Natural killer cell (primary cell): ENCODE results near the gene SRL. TPM values are rescaled to one million over a fixed set of nuclear protein-coding genes. Genes with fewer than 3 reads are reported as not detected.

Experiments
- ATAC-seq, 3 donors: fragments of 150-1000 bp in 2 of 3; fragments of 200-7000 bp in 1 of 3; cut with Tn5 transposase; 1 replicate in 1 of 3; 2 replicates in 2 of 3; pipeline ENCODE4 v1.10.0; 2021; ENCODE audit warnings: mild to moderate bottlenecking in 2 of 3, moderate library complexity in 2 of 3
- DNase-seq, 2 donors: peaks; one replicate each; pipeline versions ENCODE4 v3.0.0 to v3.0.0-alpha.2; 2013 to 2021; ENCODE audit warnings: mixed read lengths in 1 of 2
- H3K27ac ChIP-seq: one replicate; pipeline ENCODE4 v1.5.1; 2013; ENCODE audit warnings: mild to moderate bottlenecking, low read length
- H3K27me3 ChIP-seq: one replicate; pipeline ENCODE4 v1.6.1; 2013; ENCODE audit warnings: low read length; ENCODE audit not compliant: control insufficient read depth, insufficient read depth
- H3K36me3 ChIP-seq: one replicate; pipeline ENCODE4 v1.6.1; 2013; ENCODE audit warnings: low read length; ENCODE audit not compliant: control insufficient read depth, insufficient read depth
- H3K4me1 ChIP-seq: one replicate; pipeline ENCODE4 v1.6.1; 2013; ENCODE audit warnings: low read length; ENCODE audit not compliant: control insufficient read depth, insufficient read depth
- H3K4me3 ChIP-seq: one replicate; pipeline ENCODE4 v1.5.1; 2013; ENCODE audit warnings: low read length
- H3K9me3 ChIP-seq: one replicate; pipeline ENCODE4 v1.6.1; 2013; ENCODE audit warnings: low read length; ENCODE audit not compliant: control insufficient read depth, insufficient read depth
- H3K27ac Mint-ChIP-seq, 2 donors: one replicate each; pipeline ENCODE4 v1.8.0; 2022; ENCODE audit warnings: mild to moderate bottlenecking in 2 of 2, mixed read lengths in 2 of 2, moderate library complexity in 1 of 2
- H3K27me3 Mint-ChIP-seq, 2 donors: one replicate each; pipeline ENCODE4 v1.8.0; 2022; ENCODE audit warnings: low read depth in 2 of 2, mixed read lengths in 2 of 2
- H3K36me3 Mint-ChIP-seq: one replicate; pipeline ENCODE4 v1.8.0; 2022; ENCODE audit warnings: mixed read lengths
- H3K4me1 Mint-ChIP-seq, 2 donors: one replicate each; pipeline ENCODE4 v1.8.0; 2022; ENCODE audit warnings: mixed read lengths in 2 of 2
- H3K4me3 Mint-ChIP-seq: one replicate; pipeline ENCODE4 v1.8.0; 2022; ENCODE audit warnings: mild to moderate bottlenecking, moderate library complexity, mixed read lengths
- H3K9me3 Mint-ChIP-seq, 2 donors: one replicate each; pipeline ENCODE4 v1.8.0; 2022; ENCODE audit warnings: mixed read lengths in 2 of 2
- WGBS: methylation state at CpG from one replicate; pipeline ENCODE4 v1.1.7; 2013; ENCODE audit warnings: missing lambda C conversion rate; ENCODE audit not compliant: insufficient coverage; 5-methylcytosine and 5-hydroxymethylcytosine counted together
- intact Hi-C: fragments of 100-400 bp; cut with micrococcal nuclease; formaldehyde crosslinking; loops from one replicate; pipeline ENCODE4 v1.14.2; 2022
- total RNA-seq, 4 donors: library from RNA; stranded (reverse); fragments of 120-200 nt in 1 of 4; gene quantifications; one replicate each; pipeline versions ENCODE4 v1.2.3 to v1.2.4, GENCODE V29; 2013 to 2022
- TF ChIP-seq, protein P1 (sequence below): fragments of 200-600 bp; IDR thresholded peaks from one replicate; pipeline ENCODE4 v1.8.0; 2022; ENCODE audit warnings: antibody characterized with exemption

Gene SRL
- total RNA-seq, 3 donors from 2014 or later (not counting 1 experiment from before 2014, with no cell fraction given), result not detected

DNA sequence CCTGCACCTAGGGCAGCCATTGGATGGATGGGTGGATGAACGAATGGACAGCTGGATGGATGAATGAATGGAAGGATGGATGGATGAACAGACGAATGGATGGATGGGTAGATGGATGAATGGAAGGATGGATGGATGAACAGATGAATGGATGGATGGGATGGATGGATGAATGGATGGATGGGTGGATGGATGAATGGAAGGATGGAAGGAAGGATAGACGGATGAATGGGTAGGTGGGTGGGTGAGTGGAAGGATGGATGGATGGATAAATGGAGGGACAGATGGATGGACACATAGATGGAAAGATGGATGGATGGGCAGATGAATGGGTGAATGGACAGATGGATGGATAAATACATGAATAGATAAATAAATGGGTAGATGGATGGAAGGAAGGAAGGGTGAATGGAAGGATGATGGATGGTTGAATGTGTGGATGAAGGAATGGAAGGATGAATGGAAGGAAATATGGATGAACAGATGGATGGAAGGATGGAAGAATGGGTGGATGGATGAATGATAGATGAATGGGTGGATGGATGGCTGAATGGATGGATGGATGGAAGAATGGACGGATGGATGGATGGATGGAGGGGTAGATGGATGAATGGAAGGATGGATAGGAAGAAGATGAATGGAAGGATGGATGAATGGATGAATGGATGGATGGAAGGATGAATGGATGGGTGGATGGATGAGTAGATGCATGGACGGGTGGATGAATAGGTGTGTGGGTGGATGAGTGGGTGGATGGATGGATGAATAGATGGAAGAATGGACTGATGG, 15.4 kb downstream of the SRL start:
- Mint-ChIP-seq H3K27me3 (no peaks in the 10 kb centered on the region), H3K9me3 (no peaks in the 10 kb centered on the region), H3K4me3 (no peak overlapping the region), H3K27ac (no peak overlapping the region), H3K36me3 (no peaks in the 10 kb centered on the region), H3K4me1 (no peaks in the 10 kb centered on the region)
- Histone ChIP-seq H3K27me3 (no peaks in the 10 kb centered on the region), H3K36me3 (no peaks in the 10 kb centered on the region), H3K27ac (no peak overlapping the region), H3K4me3 (no peak overlapping the region), H3K9me3 (no peaks in the 10 kb centered on the region), H3K4me1 (no peaks in the 10 kb centered on the region)
- DNase-seq (no peak), ATAC-seq (no peak)
- TF ChIP-seq, protein P1, sequence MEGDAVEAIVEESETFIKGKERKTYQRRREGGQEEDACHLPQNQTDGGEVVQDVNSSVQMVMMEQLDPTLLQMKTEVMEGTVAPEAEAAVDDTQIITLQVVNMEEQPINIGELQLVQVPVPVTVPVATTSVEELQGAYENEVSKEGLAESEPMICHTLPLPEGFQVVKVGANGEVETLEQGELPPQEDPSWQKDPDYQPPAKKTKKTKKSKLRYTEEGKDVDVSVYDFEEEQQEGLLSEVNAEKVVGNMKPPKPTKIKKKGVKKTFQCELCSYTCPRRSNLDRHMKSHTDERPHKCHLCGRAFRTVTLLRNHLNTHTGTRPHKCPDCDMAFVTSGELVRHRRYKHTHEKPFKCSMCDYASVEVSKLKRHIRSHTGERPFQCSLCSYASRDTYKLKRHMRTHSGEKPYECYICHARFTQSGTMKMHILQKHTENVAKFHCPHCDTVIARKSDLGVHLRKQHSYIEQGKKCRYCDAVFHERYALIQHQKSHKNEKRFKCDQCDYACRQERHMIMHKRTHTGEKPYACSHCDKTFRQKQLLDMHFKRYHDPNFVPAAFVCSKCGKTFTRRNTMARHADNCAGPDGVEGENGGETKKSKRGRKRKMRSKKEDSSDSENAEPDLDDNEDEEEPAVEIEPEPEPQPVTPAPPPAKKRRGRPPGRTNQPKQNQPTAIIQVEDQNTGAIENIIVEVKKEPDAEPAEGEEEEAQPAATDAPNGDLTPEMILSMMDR, result no peak
- WGBS, result 71% methylated on average over 5 of the region's 5 CpGs
- intact Hi-C loops, result no loop called here

DNA sequence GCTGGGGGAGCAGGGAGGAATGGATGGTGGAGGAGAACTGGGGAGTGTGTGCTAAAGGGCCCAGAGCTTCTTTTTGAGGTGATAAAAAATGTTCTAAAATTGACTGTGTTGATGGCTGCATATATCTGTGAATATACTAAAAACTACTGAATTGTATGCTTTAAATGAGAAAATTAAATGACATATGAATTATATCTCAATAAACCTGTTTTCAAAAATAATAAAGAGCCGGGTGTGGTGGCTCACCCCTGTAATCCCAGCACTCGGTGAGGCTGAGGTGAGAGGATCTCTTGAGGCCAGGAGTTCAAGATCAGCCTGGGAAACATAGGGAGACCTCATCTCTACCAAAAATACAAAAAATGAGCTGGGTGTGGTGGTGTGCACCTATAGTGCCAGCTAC, 16.8 kb downstream of the SRL start:
- DNase-seq, result no peak
- no peaks in the 10 kb centered on the region for H3K9me3 Mint-ChIP-seq
- Histone ChIP-seq H3K27ac (no peak overlapping the region), H3K4me1 (no peaks in the 10 kb centered on the region), H3K4me3 (no peak overlapping the region), H3K36me3 (no peaks in the 10 kb centered on the region), H3K27me3 (no peaks in the 10 kb centered on the region), H3K9me3 (no peaks in the 10 kb centered on the region)
- no peak for ATAC-seq
- H3K27me3 Mint-ChIP-seq, result no peaks in the 10 kb centered on the region
- WGBS, result no CpG with 5 or more reads among the region's 2 CpGs
- H3K4me3 Mint-ChIP-seq, result no peak overlapping the region
- intact Hi-C loops, result no loop called here
- TF ChIP-seq, protein P1, result no peak
- no peaks in the 10 kb centered on the region for H3K36me3 Mint-ChIP-seq
- no peaks in the 10 kb centered on the region for H3K4me1 Mint-ChIP-seq
- H3K27ac Mint-ChIP-seq, result no peak overlapping the region

DNA sequence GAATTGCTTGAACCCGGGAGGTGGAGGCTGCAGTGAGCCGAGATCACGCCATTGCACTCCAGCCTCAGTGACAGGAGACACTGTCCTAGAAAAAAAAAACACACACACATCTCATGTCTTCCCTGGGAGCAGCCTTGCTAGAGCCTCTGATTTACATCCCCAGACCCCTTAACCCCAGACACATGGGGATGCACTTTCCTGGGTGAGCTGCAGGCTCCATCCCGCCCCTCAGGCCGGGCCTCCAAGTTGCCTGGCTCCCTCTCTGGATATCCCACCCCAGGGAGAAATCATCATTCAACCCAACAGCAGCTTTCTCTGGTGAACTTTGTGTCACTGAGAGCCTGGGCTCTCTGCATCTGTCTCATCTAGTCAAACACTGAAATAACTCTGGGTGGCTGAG, 21.5 kb downstream of the SRL start:
- H3K27ac ChIP-seq, result no peak overlapping the region
- DNase-seq, result no peak
- ATAC-seq, result no peak
- H3K36me3 ChIP-seq, result no peaks in the 10 kb centered on the region
- TF ChIP-seq, protein P1, result no peak
- H3K9me3 Mint-ChIP-seq, result no peaks in the 10 kb centered on the region
- H3K4me3 Mint-ChIP-seq, result no peak overlapping the region
- 93% methylated on average over 5 of the region's 5 CpGs for WGBS
- H3K36me3 Mint-ChIP-seq, result no peaks in the 10 kb centered on the region
- intact Hi-C loops, result no loop called here
- H3K9me3 ChIP-seq, result no peaks in the 10 kb centered on the region
- no peaks in the 10 kb centered on the region for H3K4me1 ChIP-seq
- no peaks in the 10 kb centered on the region for H3K27me3 ChIP-seq
- H3K4me3 ChIP-seq, result no peak overlapping the region
- H3K4me1 Mint-ChIP-seq, result no peaks in the 10 kb centered on the region
- H3K27ac Mint-ChIP-seq, result no peak overlapping the region
- H3K27me3 Mint-ChIP-seq, result peaks cover 0 to 4% of the 10 kb centered on the region in 2 donors

DNA sequence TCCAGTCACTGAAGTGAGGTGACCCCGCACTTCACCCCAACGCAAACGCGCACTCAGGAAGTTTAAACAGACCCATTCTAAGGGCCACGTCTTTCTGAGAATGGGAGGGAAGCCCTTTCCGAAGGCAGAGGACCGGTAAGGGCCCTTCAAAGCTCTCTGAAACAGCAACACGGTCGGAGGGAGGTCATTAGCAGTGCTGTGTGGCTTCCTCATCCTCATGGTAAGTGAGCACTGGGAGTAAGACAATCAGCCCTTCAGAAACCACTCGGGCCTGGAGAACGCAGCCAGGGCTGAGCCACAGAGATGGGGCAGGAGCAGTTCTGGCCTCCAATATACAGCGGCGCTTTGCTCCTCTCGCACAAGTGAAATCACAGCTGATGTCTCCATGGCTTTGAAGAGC, 23.7 kb downstream of the SRL start:
- Mint-ChIP-seq H3K36me3 (no peaks in the 10 kb centered on the region), H3K27me3 (peaks cover 0 to 4% of the 10 kb centered on the region in 2 donors), H3K4me3 (no peak overlapping the region), H3K4me1 (no peaks in the 10 kb centered on the region), H3K9me3 (no peaks in the 10 kb centered on the region), H3K27ac (no peak overlapping the region)
- WGBS, result 92% methylated on average over 14 of the region's 14 CpGs
- Histone ChIP-seq H3K4me3 (no peak overlapping the region), H3K36me3 (no peaks in the 10 kb centered on the region), H3K27me3 (no peaks in the 10 kb centered on the region), H3K4me1 (no peaks in the 10 kb centered on the region), H3K27ac (no peak overlapping the region), H3K9me3 (no peaks in the 10 kb centered on the region)
- intact Hi-C loops, result no loop called here
- ATAC-seq (no peak), DNase-seq (no peak)
- TF ChIP-seq, protein P1, result no peak
